Fibroblast of skin of abdomen (primary cell): ENCODE results near the gene ENAH.

Experiments
- DNase-seq: peaks from one replicate; pipeline ENCODE4 v3.0.0-alpha.2; 2013

ENAH gene

GRCh38 chr1:225470211-225471108, 182.5 kb downstream of the ENAH start:
- DNase-seq, result no peak

- DNase-seq, result no peak
These were observed 183.9 kb downstream of the ENAH start for GRCh38 chr1:225469051-225469450.

GRCh38 chr1:225468270-225469020, 184.5 kb downstream of the ENAH start:
- DNase-seq, result no peak

GRCh38 chr1:225467193-225468020, 185.5 kb downstream of the ENAH start:
- DNase-seq, result peak; percentile 42

GRCh38 chr1:225466848-225467192, 186.1 kb downstream of the ENAH start:
- DNase-seq, result no peak

GRCh38 chr1:225465793-225466517, 187.0 kb downstream of the ENAH start:
- no peak for DNase-seq

- no peak for DNase-seq
These were observed 187.8 kb downstream of the ENAH start for GRCh38 chr1:225464851-225465792.

GRCh38 chr1:225462714-225463574, 190.0 kb downstream of the ENAH start:
- no peak for DNase-seq

- no peak for DNase-seq
These were observed 190.6 kb downstream of the ENAH start for GRCh38 chr1:225462429-225462713.

- DNase-seq, result no peak
These were observed 191.1 kb downstream of the ENAH start for GRCh38 chr1:225461533-225462428.

GRCh38 chr1:225460737-225461532, 192.0 kb downstream of the ENAH start:
- DNase-seq, result no peak

GRCh38 chr1:225460021-225460736, 192.7 kb downstream of the ENAH start:
- DNase-seq, result no peak

- peak; percentile 70 for DNase-seq
These were observed 194.7 kb downstream of the ENAH start for GRCh38 chr1:225458222-225458631.

GRCh38 chr1:225454733-225455132, 198.2 kb downstream of the ENAH start:
- DNase-seq, result peak; percentile 75

- DNase-seq, result no peak
These were observed 198.9 kb downstream of the ENAH start for GRCh38 chr1:225453797-225454648.

GRCh38 chr1:225451840-225452515, 200.9 kb downstream of the ENAH start:
- DNase-seq, result no peak
